ENCODE measurements around the gene WNT8B. TPM values are rescaled to one million over a fixed set of nuclear protein-coding genes. Genes with fewer than 3 reads are reported as not detected.

WNT8B gene
- total and polyA plus RNA-seq, 8 donors, result 0.08 to 0.59 (median 0.27) TPM

- intact Hi-C loops (cut with DNase I), result loop anchor here in 1 of 3 donors (10.0 kb wide), 1 partner anchor 184 kb away; the partner anchor contains the start of gene SCD
- Histone ChIP-seq H3K27ac (peak overlapping the region in 1 of 4 donors; percentile 20), H3K27me3 (no peaks in the 10 kb centered on the region), H3K9me3 (no peaks in the 10 kb centered on the region), H3K4me3 (peak overlapping the region; percentile 60 to 82 (median 81)), H3K36me3 (peaks cover 0 to 19% (median 12%) of the 10 kb centered on the region in 3 donors), H3K4me1 (peaks cover 0 to 12% (median 9%) of the 10 kb centered on the region in 3 donors)
- TF ChIP-seq, protein P1, sequence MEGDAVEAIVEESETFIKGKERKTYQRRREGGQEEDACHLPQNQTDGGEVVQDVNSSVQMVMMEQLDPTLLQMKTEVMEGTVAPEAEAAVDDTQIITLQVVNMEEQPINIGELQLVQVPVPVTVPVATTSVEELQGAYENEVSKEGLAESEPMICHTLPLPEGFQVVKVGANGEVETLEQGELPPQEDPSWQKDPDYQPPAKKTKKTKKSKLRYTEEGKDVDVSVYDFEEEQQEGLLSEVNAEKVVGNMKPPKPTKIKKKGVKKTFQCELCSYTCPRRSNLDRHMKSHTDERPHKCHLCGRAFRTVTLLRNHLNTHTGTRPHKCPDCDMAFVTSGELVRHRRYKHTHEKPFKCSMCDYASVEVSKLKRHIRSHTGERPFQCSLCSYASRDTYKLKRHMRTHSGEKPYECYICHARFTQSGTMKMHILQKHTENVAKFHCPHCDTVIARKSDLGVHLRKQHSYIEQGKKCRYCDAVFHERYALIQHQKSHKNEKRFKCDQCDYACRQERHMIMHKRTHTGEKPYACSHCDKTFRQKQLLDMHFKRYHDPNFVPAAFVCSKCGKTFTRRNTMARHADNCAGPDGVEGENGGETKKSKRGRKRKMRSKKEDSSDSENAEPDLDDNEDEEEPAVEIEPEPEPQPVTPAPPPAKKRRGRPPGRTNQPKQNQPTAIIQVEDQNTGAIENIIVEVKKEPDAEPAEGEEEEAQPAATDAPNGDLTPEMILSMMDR (IDR thresholded peaks at IDR 0.05), result no peak
- FAIRE-seq (no peak), ATAC-seq (peak in 1 of 4 donors; percentile 24), DNase-seq (peak in 1 of 6 donors; percentile 21)
- 1 to 2% methylated on average over 18 of the region's 18 CpGs for WGBS, 2 donors
These were observed 66.2 kb downstream of the WNT8B start for GRCh38 chr10:100528921-100529474.

GRCh38 chr10:100529475-100530298 lies 66.9 kb downstream of the WNT8B start, which contains the start of gene NDUFB8:
Gene NDUFB8 (minus strand): TSS chr10:100529871. CDS start chr10:100529851, 20 bp downstream.
- DNase-seq (peak; percentile 83 to 95 (median 88)), ATAC-seq (peak; percentile 95 to 98 (median 96)), FAIRE-seq (no peak)
- Histone ChIP-seq H3K36me3 (peaks cover 0 to 13% (median 5%) of the 10 kb centered on the region in 3 donors), H3K27ac (peak within 1 kb of the TSS in 2 of 4 donors; percentile 20 to 30), H3K4me3 (peak within 1 kb of the TSS; percentile 60 to 82 (median 81)), H3K27me3 (no peaks in the 10 kb centered on the region), H3K4me1 (peaks cover 0 to 12% (median 9%) of the 10 kb centered on the region in 3 donors), H3K9me3 (no peaks in the 10 kb centered on the region)
- intact Hi-C loops (cut with DNase I), result loop anchor here in 1 of 3 donors (10.0 kb wide), 1 partner anchor 185 kb away; the partner anchor contains the start of gene SCD
- TF ChIP-seq, protein P1 (IDR thresholded peaks at IDR 0.05), result no peak
- 0% methylated on average over 43 of the region's 43 CpGs for WGBS, 2 donors

DNA sequence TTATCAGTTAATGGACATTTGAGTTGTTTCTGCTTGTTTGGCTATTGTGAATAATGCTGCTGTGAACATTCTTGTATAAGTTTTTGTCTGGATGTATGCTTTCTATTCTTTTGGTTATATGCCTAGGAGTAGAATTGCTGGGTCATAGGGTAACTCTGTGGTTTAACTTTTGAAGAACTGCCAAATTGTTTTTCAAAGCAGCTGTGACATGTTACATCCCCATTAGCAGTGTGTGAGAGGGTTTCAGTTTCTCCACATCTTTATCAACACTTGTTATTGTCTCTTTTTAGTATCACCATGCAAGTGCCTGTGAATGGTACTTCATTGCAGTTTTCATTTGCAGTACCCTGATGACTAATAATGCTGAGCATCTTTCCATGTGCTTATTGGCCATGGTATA lies 69.0 kb downstream of the WNT8B start:
- Histone ChIP-seq H3K36me3 (peaks cover 0 to 2% (median 0%) of the 10 kb centered on the region in 3 donors), H3K4me3 (no peak overlapping the region), H3K9me3 (no peaks in the 10 kb centered on the region), H3K4me1 (peaks cover 5 to 22% (median 14%) of the 10 kb centered on the region in 3 donors), H3K27ac (no peak overlapping the region), H3K27me3 (no peaks in the 10 kb centered on the region)
- FAIRE-seq (no peak), ATAC-seq (no peak), DNase-seq (no peak)
- TF ChIP-seq, protein P1 (IDR thresholded peaks at IDR 0.05), result no peak
- intact Hi-C loops (cut with DNase I), result no loop called here

Other genes with a start within 250 kb of the WNT8B start
- gene CHUK, start 233.4 kb upstream of the WNT8B start, total RNA-seq, result 1 to 10 TPM; 4.8 to 9.2 (median 6.1) TPM
- gene CHUK, start 233.4 kb upstream of the WNT8B start, polyA plus RNA-seq, result 1 to 10 TPM; 3.7 to 8.7 TPM
- gene CWF19L1, start 195.4 kb upstream of the WNT8B start, total RNA-seq, result 10 to 100 TPM in 3 of 6 donors, 1 to 10 TPM in 3; 8.0 to 11.9 (median 9.9) TPM
- 10 to 100 TPM; 12.0 to 12.8 TPM for gene CWF19L1, start 195.4 kb upstream of the WNT8B start, polyA plus RNA-seq
- gene BLOC1S2, start 176.3 kb upstream of the WNT8B start, total RNA-seq, result 10 to 100 TPM; 11.7 to 18.6 (median 13.4) TPM
- 10 to 100 TPM; 14.0 to 30.4 TPM for gene BLOC1S2, start 176.3 kb upstream of the WNT8B start, polyA plus RNA-seq
- not detected for gene PKD2L1, start 132.8 kb upstream of the WNT8B start, total RNA-seq
- under 1 TPM; 0.11 to 0.54 TPM for gene PKD2L1, start 132.8 kb upstream of the WNT8B start, polyA plus RNA-seq
- gene SCD, start 115.8 kb upstream of the WNT8B start, total RNA-seq, result 10 to 100 TPM in 3 of 6 donors, 1 to 10 TPM in 3; 1.9 to 87.6 (median 9.7) TPM
- 10 to 100 TPM; 10.9 to 30.1 TPM for gene SCD, start 115.8 kb upstream of the WNT8B start, polyA plus RNA-seq
- gene SEC31B, start 56.9 kb downstream of the WNT8B start, total RNA-seq, result 1 to 10 TPM; 1.8 to 4.2 (median 2.2) TPM
- gene SEC31B, start 56.9 kb downstream of the WNT8B start, polyA plus RNA-seq, result 10 to 100 TPM in 1 of 2 donors, 1 to 10 TPM in 1; 7.1 to 14.4 TPM
- gene NDUFB8, start 66.9 kb downstream of the WNT8B start, total RNA-seq, result 10 to 100 TPM; 35.5 to 60.6 (median 48.5) TPM
- gene NDUFB8, start 66.9 kb downstream of the WNT8B start, polyA plus RNA-seq, result 100 to 1,000 TPM; 121 to 156 TPM
- gene HIF1AN, start 72.9 kb downstream of the WNT8B start, total RNA-seq, result 10 to 100 TPM; 13.3 to 21.8 (median 16.3) TPM
- gene HIF1AN, start 72.9 kb downstream of the WNT8B start, polyA plus RNA-seq, result 1 to 10 TPM; 6.3 to 7.3 TPM